Measurements from ENCODE around the gene IFT88. TPM values are rescaled to one million over a fixed set of nuclear protein-coding genes. Genes with fewer than 3 reads are reported as not detected.

The IFT88 gene
- polyA plus RNA-seq, 1 of the 3 experiments (the other 2 are of a cell fraction) = 6.2 TPM

DNA sequence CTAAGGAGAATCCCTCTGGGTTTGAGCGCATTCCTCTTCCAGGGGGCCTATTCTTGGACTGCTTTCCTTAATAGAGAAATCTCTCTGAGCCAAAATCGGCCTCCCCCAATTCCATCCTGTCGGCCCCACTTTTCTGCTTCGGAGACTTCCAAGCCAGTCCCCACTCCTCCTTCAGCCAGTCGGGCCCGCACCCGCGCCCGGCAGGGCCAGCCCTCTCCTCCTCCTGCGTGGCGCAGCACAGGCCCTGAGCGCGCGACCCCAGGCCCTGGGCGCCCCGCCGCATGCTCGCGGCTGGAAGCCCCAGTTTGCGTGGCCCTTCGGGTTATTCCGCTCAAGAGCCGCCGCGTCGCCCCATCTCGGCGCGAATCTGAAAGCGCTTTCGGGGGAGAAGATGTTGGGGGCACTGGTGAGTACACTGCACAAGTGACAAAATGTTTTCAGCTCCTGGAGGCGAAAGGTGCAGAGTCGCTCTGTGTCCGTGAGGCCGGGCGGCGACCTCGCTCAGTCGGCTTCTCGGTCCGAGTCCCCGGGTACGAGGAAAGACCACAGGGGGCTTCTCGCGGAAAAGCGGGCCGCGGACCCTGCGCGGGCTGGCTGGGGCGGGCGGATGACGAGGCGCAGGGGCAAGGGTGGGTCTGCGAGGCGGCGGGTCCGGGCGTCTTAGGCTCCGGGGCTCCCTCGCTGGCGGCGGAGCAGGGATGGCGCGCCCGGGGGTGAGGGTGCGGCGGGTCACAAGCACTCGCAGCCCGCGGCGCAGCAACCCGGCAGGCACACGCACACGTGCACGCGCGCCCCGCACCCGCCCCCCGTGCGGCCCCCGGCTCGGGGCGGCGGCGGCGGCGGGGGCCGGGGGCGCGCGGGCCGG, 136.2 kb downstream of the IFT88 start, which contains the start of gene IL17D:
TSS of gene IL17D (plus strand) at position 785 of the 865 bp plus-strand sequence. CDS start 303 bp downstream, outside the sequence.
- no peaks in the 10 kb centered on the region for H3K79me2 ChIP-seq (ENCODE audit: insufficient read depth)

DNA sequence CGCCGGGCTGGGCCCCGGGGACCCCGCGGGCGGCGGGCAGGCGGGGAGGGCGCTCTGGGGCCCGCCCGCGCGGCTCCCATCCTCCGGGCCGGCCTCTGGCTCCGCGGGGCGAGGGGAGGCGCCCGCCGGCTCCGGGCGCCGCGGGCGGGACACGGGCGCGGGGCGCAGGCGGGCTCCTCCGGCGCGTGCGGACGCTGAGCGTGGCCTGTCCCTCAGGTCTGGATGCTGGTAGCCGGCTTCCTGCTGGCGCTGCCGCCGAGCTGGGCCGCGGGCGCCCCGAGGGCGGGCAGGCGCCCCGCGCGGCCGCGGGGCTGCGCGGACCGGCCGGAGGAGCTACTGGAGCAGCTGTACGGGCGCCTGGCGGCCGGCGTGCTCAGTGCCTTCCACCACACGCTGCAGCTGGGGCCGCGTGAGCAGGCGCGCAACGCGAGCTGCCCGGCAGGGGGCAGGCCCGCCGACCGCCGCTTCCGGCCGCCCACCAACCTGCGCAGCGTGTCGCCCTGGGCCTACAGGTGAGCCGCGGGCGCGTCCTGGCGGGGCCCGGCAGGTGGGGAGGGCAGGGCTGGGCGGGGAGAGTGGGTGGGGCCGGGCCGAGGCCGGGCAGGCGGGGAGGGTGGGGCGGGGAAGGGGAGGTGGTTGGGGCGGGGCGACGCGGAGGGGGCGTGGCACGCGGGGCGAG, 137.0 kb downstream of the IFT88 start:
- H3K4me1 ChIP-seq (ENCODE audit: control insufficient read depth in 1 of 2, insufficient read depth in 2 of 2, low read depth in 1 of 2, low read length in 1 of 2) = peaks cover 5 to 9% of the 10 kb centered on the region in 2 experiments; a peak in 2 of 4 replicates
- peak; percentile 95 for DNase-seq
- WGBS (ENCODE audit: low lambda C conversion rate) = 0% methylated on average over 8 of the region's 98 CpGs
- POLR2A ChIA-PET = interaction anchor here (1.0 kb wide), 1 partner anchor 900 kb away, joined by 3 read pairs; the partner anchor contains the start of gene MICU2
- H3K9ac ChIP-seq = no peak overlapping the region
- H3K36me3 ChIP-seq (replicated peaks in 1 of 2; ENCODE audit: control insufficient read depth in 1 of 2, insufficient read depth in 2 of 2, low read length in 1 of 2) = no peaks in the 10 kb centered on the region
- no peak overlapping the region for H3K27ac ChIP-seq (ENCODE audit: low read depth in 2 of 2, low read length in 1 of 2)
- H3K9me3 ChIP-seq = no peaks in the 10 kb centered on the region
- no peak overlapping the region for H3K4me2 ChIP-seq
- peak overlapping the region; percentile 53 to 70; a peak in 3 of 4 replicates for H3K4me3 ChIP-seq (ENCODE audit: low read depth in 2 of 2, low read length in 1 of 2)
- H3K79me2 ChIP-seq (ENCODE audit: insufficient read depth) = no peaks in the 10 kb centered on the region
- no peak for TF ChIP-seq YY1 (IDR thresholded peaks at IDR 0.05; ENCODE audit: low read depth)
- TF ChIP-seq FOXJ3 (CRISPR knock-in tag; IDR thresholded peaks at IDR 0.05) = no peak
- TF ChIP-seq, protein P1, sequence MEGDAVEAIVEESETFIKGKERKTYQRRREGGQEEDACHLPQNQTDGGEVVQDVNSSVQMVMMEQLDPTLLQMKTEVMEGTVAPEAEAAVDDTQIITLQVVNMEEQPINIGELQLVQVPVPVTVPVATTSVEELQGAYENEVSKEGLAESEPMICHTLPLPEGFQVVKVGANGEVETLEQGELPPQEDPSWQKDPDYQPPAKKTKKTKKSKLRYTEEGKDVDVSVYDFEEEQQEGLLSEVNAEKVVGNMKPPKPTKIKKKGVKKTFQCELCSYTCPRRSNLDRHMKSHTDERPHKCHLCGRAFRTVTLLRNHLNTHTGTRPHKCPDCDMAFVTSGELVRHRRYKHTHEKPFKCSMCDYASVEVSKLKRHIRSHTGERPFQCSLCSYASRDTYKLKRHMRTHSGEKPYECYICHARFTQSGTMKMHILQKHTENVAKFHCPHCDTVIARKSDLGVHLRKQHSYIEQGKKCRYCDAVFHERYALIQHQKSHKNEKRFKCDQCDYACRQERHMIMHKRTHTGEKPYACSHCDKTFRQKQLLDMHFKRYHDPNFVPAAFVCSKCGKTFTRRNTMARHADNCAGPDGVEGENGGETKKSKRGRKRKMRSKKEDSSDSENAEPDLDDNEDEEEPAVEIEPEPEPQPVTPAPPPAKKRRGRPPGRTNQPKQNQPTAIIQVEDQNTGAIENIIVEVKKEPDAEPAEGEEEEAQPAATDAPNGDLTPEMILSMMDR (IDR thresholded peaks at IDR 0.05) = peak; percentile 49
- peak; percentile 55; the same call in 1 of the 2 replicates for TF ChIP-seq MXI1 (IDR thresholded peaks at IDR 0.05; ENCODE audit: low read depth, low read length)
- TF ChIP-seq CHD2 (IDR thresholded peaks at IDR 0.05; ENCODE audit: low read length, partially characterized antibody) = peak; percentile 7
- TF ChIP-seq NRF1 (IDR thresholded peaks at IDR 0.05; ENCODE audit: low read depth, low read length) = peak; percentile 54
- peak; percentile 34 for TF ChIP-seq SMC3 (IDR thresholded peaks at IDR 0.05; ENCODE audit: low read depth, low read length)
- peak; percentile 26; the same call in 1 of the 2 replicates for TF ChIP-seq TAF1 (IDR thresholded peaks at IDR 0.05; ENCODE audit: borderline replicate concordance, low read depth, low read length)
- no peak overlapping the region for H2AFZ ChIP-seq (ENCODE audit: low read depth)
- no peaks in the 10 kb centered on the region for H3K9me2 ChIP-seq
- H4K20me1 ChIP-seq (ENCODE audit: insufficient read depth) = no peaks in the 10 kb centered on the region
- no peaks in the 10 kb centered on the region for H3K27me3 ChIP-seq (ENCODE audit: insufficient read depth)
- H3F3A ChIP-seq (replicated peaks; ENCODE audit: insufficient read depth) = peaks cover 8% of the 10 kb centered on the region
- CTCF ChIA-PET = interaction anchor here (0.7 to 1.5 kb wide), 9 partner anchors 11 to 221 kb away, joined by 3 to 8 read pairs (median 4); no protein-coding TSS in a partner anchor

More for the DNA sequence above, 136.2 kb downstream of the IFT88 start, which contains the start of gene IL17D:
- H2AFZ ChIP-seq (ENCODE audit: low read depth) = peak within 1 kb of the TSS; percentile 94
- no peaks in the 10 kb centered on the region for H3K9me3 ChIP-seq
- H3K4me1 ChIP-seq (ENCODE audit: control insufficient read depth in 1 of 2, insufficient read depth in 2 of 2, low read depth in 1 of 2, low read length in 1 of 2) = peaks cover 5 to 9% of the 10 kb centered on the region in 2 experiments; a peak in 2 of 4 replicates
- H3F3A ChIP-seq (replicated peaks; ENCODE audit: insufficient read depth) = peaks cover 3% of the 10 kb centered on the region
- ChIA-PET POLR2A (interaction anchor here (0.9 to 1.0 kb wide), 2 partner anchors 222 to 900 kb away, joined by 3 read pairs; partner anchors contain the start of gene MICU2), CTCF (interaction anchor here (0.7 to 2.3 kb wide), 11 partner anchors 12 to 222 kb away, joined by 3 to 11 read pairs (median 4); no protein-coding TSS in a partner anchor)
- DNase-seq = peak; percentile 76
- no peaks in the 10 kb centered on the region for H3K36me3 ChIP-seq (replicated peaks in 1 of 2; ENCODE audit: control insufficient read depth in 1 of 2, insufficient read depth in 2 of 2, low read length in 1 of 2)
- peak within 1 kb of the TSS in 1 of 2 experiments; percentile 46; a peak in 1 of 4 replicates for H3K27ac ChIP-seq (ENCODE audit: low read depth in 2 of 2, low read length in 1 of 2)
- H3K4me2 ChIP-seq = peak within 1 kb of the TSS; percentile 100
- TF ChIP-seq MXI1 (IDR thresholded peaks at IDR 0.05; ENCODE audit: low read depth, low read length) = 0 out of 2 replicates have a peak, but pooled peaks have one; percentile 30
- no peak for TF ChIP-seq GABPA (IDR thresholded peaks at IDR 0.05; ENCODE audit: low read depth)
- TF ChIP-seq, protein P1 (IDR thresholded peaks at IDR 0.05) = peak; percentile 11
- TF ChIP-seq TEAD4 (IDR thresholded peaks at IDR 0.05; ENCODE audit: borderline replicate concordance, insufficient read depth) = no peak
- peak; percentile 1; the same call in 1 of the 2 replicates for TF ChIP-seq SMC3 (IDR thresholded peaks at IDR 0.05; ENCODE audit: low read depth, low read length)
- 0 out of 2 replicates have a peak, but pooled peaks have one; percentile 3 for TF ChIP-seq NRF1 (IDR thresholded peaks at IDR 0.05; ENCODE audit: low read depth, low read length)
- TF ChIP-seq, protein P2, sequence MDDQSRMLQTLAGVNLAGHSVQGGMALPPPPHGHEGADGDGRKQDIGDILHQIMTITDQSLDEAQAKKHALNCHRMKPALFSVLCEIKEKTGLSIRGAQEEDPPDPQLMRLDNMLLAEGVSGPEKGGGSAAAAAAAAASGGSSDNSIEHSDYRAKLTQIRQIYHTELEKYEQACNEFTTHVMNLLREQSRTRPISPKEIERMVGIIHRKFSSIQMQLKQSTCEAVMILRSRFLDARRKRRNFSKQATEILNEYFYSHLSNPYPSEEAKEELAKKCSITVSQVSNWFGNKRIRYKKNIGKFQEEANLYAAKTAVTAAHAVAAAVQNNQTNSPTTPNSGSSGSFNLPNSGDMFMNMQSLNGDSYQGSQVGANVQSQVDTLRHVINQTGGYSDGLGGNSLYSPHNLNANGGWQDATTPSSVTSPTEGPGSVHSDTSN (IDR thresholded peaks at IDR 0.05) = no peak
- no peak for TF ChIP-seq TAF1 (IDR thresholded peaks at IDR 0.05; ENCODE audit: borderline replicate concordance, low read depth, low read length)
- peak within 1 kb of the TSS; percentile 70 for H3K9ac ChIP-seq
- H3K9me2 ChIP-seq = no peaks in the 10 kb centered on the region
- no peaks in the 10 kb centered on the region for H3K27me3 ChIP-seq (ENCODE audit: insufficient read depth)
- peak within 1 kb of the TSS; percentile 70 to 86 for H3K4me3 ChIP-seq (ENCODE audit: low read depth in 2 of 2, low read length in 1 of 2)
- no peaks in the 10 kb centered on the region for H4K20me1 ChIP-seq (ENCODE audit: insufficient read depth)
- 28% methylated on average over 3 of the region's 94 CpGs for WGBS (ENCODE audit: low lambda C conversion rate)
